ENCODE data around the gene YIPF5.

Gene YIPF5

GRCh38 chr5:144179226-144179625 is 8.8 kb upstream of the YIPF5 start:
- in situ Hi-C loops (cut with HindIII; ENCODE audit: low sequenced_read_pairs), result no loop called here

GRCh38 chr5:144177548-144177947 is 7.1 kb upstream of the YIPF5 start:
- in situ Hi-C loops (cut with HindIII; ENCODE audit: low sequenced_read_pairs), result no loop called here

- in situ Hi-C loops (cut with HindIII; ENCODE audit: low sequenced_read_pairs), result no loop called here
These were observed 3.3 kb upstream of the YIPF5 start for GRCh38 chr5:144173766-144174165.

DNA sequence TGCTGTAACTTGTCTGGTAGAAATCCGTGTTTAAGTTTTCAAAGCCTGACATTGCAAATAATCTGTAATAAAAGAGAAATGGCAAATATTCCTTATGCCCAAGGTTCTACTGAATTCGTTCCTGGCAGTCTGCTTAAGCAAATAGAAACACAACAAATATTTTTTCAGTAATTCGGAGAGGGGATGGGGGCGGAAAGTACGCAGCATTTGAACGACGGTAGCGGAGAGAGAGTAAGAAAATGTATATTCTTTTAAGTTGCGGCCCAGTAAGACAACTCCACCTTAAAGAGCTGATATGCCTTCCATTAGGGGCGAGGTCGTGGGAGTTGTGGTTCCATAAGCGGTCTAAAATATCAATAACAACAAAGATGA is 569 bp downstream of the YIPF5 start:
- in situ Hi-C loops (cut with HindIII; ENCODE audit: low sequenced_read_pairs), result no loop called here

GRCh38 chr5:144167998-144168397 is 2.5 kb downstream of the YIPF5 start:
- in situ Hi-C loops (cut with HindIII; ENCODE audit: low sequenced_read_pairs), result no loop called here

GRCh38 chr5:144166696-144167095 is 3.8 kb downstream of the YIPF5 start:
- in situ Hi-C loops (cut with HindIII; ENCODE audit: low sequenced_read_pairs), result no loop called here

DNA sequence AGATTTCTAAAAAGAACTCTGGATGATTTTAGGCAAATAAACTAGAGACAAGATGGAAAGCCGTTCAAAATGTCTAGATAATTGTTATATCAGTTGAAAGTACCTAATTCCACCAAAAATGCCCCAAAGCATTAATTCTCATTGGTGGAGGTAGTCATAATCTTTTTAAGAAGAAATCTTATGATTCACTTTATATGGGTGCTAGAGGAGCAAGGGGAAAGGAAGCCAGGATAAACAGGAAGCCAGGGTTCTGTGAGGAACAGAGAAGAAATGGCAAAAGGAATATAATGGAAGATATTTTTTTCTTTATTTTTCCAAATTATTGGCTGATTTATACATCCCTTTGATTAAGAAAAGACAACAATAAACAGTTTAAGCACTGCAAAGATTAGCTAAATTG is 7.8 kb downstream of the YIPF5 start:
- in situ Hi-C loops (cut with HindIII; ENCODE audit: low sequenced_read_pairs), result no loop called here

- in situ Hi-C loops (cut with HindIII; ENCODE audit: low sequenced_read_pairs), result no loop called here
These were observed 13.7 kb downstream of the YIPF5 start for GRCh38 chr5:144156767-144157171.

DNA sequence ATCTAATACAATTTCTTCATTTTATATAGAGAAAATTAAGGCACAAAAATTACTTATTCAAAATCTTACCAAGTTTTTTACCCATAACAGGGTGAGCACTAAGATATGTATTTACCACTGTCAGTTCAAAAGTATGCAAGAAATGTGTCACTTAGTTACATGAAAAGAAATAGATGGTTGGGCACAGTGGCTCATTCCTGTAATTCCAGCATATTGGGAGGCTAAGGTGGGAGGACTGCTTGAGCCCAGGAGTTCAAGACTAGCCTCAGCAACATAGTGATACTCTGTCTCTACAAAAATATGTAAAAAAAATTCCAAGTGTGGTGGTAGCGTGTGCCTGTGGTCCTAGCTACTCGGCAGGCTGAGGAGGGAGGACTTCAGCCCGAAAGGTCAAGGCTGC is 19.4 kb downstream of the YIPF5 start:
- in situ Hi-C loops (cut with HindIII; ENCODE audit: low sequenced_read_pairs), result no loop called here

DNA sequence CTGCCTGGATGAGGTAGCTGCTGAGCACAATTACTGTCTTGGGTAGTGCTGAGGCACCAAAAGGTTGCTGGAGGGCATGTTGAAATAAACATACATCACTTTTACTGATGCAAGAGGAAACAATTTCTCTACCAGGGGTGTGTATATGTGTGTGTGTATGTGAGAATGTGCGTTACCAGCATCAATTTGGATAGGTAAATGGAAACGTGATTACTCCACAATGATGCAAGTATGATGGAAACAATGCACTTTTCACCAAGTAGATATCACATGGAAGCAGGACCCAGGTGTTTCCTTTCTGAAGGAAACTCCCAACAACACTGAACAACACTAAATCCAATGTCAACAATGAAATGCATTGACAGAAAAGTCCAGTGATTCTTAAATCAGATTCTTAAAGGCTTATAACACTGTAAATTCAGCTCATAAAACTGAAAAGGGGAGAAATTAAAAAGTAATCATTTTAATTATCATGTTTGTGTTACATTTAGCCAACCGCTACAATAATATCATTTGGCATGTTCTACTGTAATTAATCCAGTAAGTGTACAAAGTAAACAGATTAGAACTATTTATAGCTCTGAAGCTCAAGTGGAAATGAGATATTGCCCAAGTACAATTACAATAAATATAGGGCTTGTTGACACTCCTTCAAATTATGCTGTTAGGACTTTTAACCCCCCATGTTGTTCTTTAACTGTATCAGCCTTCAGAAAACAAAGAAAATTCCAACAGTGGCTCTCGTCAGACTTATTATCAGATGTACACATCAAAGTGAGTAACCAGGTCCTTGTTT is 25.3 kb downstream of the YIPF5 start:
- in situ Hi-C loops (cut with HindIII; ENCODE audit: low sequenced_read_pairs), result no loop called here

DNA sequence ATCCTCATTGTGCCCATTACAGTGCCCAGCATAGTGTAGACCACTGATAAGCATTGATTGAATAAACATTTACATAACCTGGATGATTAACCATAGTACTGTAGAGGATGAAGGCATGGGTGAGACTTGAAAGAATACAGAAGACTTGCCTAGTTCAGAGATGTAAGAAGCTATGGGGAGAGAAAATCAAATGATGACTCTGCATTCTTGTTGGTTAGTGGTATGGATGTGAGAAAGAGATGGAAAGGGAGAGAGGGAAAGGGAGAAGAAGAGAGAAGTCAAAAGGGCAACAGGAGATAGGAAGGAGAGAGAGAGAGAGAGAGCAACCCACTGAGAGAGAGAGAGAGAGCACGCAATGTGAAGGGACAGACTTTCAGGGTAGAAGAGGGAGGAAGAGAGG is 26.8 kb downstream of the YIPF5 start:
- in situ Hi-C loops (cut with HindIII; ENCODE audit: low sequenced_read_pairs), result no loop called here

- in situ Hi-C loops (cut with HindIII; ENCODE audit: low sequenced_read_pairs), result no loop called here
These were observed 27.7 kb downstream of the YIPF5 start for GRCh38 chr5:144142824-144143162.

- in situ Hi-C loops (cut with HindIII; ENCODE audit: low sequenced_read_pairs), result no loop called here
These were observed 28.2 kb downstream of the YIPF5 start for GRCh38 chr5:144142139-144142823.

DNA sequence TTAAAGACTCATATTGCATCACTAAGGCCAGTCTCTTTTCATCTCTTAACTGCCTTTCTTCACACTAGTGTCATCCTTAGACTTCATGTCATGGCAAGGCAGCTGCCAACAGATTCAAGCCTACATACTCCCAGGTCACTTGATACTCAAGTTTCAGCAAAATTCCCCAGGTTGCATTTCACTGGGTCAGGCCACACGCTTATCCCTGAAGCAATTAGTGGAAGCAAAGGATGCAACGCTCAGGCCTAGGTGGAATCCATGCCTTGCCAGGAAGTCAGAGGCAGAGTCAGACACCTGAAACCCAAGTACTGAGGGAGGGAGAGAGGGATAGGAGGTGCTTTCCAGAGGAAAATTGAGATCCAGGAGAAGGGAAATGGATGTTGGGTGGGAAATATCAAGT is 28.9 kb downstream of the YIPF5 start:
- in situ Hi-C loops (cut with HindIII; ENCODE audit: low sequenced_read_pairs), result no loop called here

- in situ Hi-C loops (cut with HindIII; ENCODE audit: low sequenced_read_pairs), result no loop called here
These were observed 30.9 kb downstream of the YIPF5 start for GRCh38 chr5:144139586-144139985.

DNA sequence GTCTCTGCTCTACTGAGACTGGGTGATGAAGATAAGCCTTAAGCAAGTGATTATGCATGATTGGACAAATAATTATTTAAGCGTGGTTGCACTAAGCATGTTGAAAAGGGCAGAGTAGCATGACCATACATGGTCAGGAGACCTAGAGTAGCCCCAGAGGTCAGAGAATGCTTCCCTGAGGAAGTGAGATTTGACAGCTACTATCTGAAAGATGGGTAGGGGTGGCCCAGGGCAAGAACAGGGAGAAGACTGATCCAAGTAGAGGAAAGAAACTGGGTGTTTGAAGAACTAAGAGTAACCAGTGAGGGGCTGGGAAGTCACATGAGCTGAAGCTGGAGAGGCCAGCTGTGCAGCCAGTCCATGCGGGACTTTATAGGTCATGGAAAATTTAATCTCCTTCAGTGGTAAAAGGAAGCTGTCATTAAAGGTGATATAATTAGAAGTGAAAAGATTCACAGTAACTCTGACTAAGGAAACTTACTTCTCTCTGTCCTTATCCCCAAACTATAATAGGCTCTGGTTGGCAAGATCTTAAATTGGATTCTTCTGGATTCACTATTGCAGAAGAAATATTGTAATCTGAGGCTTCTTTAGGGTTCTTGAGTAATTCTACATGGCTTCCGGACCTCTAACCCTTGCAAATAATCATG is 35.2 kb downstream of the YIPF5 start:
- in situ Hi-C loops (cut with HindIII; ENCODE audit: low sequenced_read_pairs), result no loop called here

GRCh38 chr5:144134194-144134826 is 36.1 kb downstream of the YIPF5 start:
- in situ Hi-C loops (cut with HindIII; ENCODE audit: low sequenced_read_pairs), result no loop called here

DNA sequence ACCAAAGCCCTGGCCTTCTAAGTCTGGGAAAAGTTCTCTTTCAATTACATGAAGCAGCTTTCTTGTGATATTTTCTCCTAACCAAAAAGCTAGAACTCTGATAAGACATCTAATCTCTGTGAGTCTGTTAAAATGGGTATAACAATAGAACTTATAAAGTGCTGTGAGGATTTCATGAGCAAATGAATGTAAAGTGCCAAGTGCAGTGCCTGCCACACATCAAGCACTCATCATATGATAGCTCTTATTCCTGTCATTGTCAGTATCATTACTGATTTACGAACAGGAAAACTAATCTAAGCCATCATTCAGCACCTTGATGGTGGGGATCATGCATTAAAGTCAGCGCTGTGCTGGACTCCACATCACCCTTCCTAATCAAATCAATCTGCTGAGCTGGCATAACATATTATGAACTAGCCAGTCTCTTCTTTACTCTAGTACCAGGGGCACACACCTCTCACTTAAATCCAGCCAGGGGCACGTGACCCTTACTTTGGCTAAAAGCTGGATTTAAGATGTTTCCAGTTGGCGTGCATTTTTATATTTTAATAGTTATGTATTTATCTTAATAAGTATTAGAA is 37.3 kb downstream of the YIPF5 start:
- in situ Hi-C loops (cut with HindIII; ENCODE audit: low sequenced_read_pairs), result no loop called here

DNA sequence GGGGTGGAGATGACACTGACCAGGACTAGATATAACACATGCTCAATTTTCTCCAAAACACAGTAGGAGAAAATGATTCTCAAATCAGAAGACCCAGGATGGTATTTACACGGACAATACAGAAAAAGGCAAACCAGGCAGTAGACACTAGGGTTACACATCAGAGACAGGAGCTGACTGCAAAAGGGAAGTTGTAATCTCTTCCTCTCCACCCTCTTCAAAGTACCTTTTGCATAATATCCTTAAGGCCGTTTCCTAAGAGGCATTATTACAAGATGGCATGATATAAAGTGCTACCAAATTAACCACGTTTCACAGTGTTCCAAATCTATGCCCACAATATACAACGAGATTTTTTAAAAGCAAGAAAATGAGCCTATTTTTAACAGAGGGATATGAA is 39.2 kb downstream of the YIPF5 start:
- in situ Hi-C loops (cut with HindIII; ENCODE audit: low sequenced_read_pairs), result no loop called here

DNA sequence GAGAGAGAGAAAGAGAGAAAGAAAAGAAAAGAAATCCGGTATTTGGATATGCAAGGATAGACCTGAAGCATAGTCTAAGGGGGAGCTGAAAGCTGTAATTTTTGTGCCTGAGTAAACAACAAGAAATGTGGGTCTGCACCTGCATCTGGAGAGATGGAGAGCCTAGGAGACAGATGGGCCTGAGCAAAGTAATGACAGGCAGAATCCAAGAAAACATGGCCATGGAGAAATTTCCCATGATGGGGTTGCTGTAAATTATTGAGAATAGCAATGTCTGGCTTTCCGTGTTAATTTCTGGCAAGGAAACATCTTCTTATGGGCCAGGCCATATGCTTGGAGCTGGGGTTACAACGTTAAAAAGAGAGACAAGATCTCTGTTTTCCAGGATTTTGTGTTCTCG is 40.2 kb downstream of the YIPF5 start:
- in situ Hi-C loops (cut with HindIII; ENCODE audit: low sequenced_read_pairs), result no loop called here

GRCh38 chr5:144128844-144129243 is 41.6 kb downstream of the YIPF5 start:
- in situ Hi-C loops (cut with HindIII; ENCODE audit: low sequenced_read_pairs), result no loop called here

All from DLD1 (cell line).